HEK293 (cell line): ENCODE results near the gene ARL3.

Source experiments
- CTCF ChIA-PET: fragments of 350-600 bp; formaldehyde crosslinking; extraction: SDS; loops from one replicate; lab custom pipeline; 2021; ENCODE audit warnings: antibody characterized with exemption; lab: Yijun Ruan, JAX
- POLR2A ChIA-PET: fragments of 300-600 bp; formaldehyde crosslinking; extraction: SDS; loops from one replicate; lab custom pipeline; 2020; ENCODE audit warnings: antibody characterized with exemption, inconsistent platforms; lab: Yijun Ruan, JAX
- H3K27ac ChIP-seq: fragments of 200-500 bp; sonication (Bioruptor generic); 2 replicates; pipeline ENCODE4 v1.5.1; 2014; ENCODE audit warnings: low read depth, low read length, control low read depth, inconsistent platforms; ENCODE audit errors: extremely low read depth
- H3K36me3 ChIP-seq, 2 experiments: fragments of 200-500 bp in 1 of 2; sonication (Bioruptor generic) in 1 of 2; 1 replicate in 1 of 2; 2 replicates in 1 of 2; pipeline ENCODE4 v1.5.1; 2014 to 2017; ENCODE audit warnings: inconsistent platforms in 2 of 2, low read length in 2 of 2; ENCODE audit not compliant: control insufficient read depth in 2 of 2, insufficient read depth in 1 of 2
- H3K4me1 ChIP-seq: fragments of 200-500 bp; sonication (Bioruptor generic); 2 replicates; pipeline ENCODE4 v1.5.1; 2014; ENCODE audit warnings: mild to moderate bottlenecking, low read length, inconsistent platforms; ENCODE audit not compliant: control insufficient read depth, insufficient read depth
- H3K4me3 ChIP-seq: 2 replicates; pipeline ENCODE4 v1.5.1; 2011; ENCODE audit warnings: low read depth, mild to moderate bottlenecking, control low read depth, low read length, moderate library complexity
- H3K9me3 ChIP-seq: fragments of 200-500 bp; sonication (Bioruptor generic); 2 replicates; pipeline ENCODE4 v1.5.1; 2014; ENCODE audit warnings: low read depth, low read length, inconsistent platforms; ENCODE audit not compliant: control insufficient read depth, insufficient read depth
- BCL11A ChIP-seq: fragments of 450-650 bp; formaldehyde crosslinking; IDR thresholded peaks from 2 replicates; pipeline ENCODE4 v1.5.1; 2016; ENCODE audit warnings: low read depth, missing biosample characterization, missing genetic modification characterization
- CTCF ChIP-seq: fragments of 450-650 bp; formaldehyde crosslinking; IDR thresholded peaks from 2 replicates; pipeline ENCODE4 v1.5.1; 2016; ENCODE audit warnings: missing biosample characterization, missing genetic modification characterization
- GLIS1 ChIP-seq: fragments of 450-650 bp; formaldehyde crosslinking; IDR thresholded peaks from 2 replicates; pipeline ENCODE4 v1.5.1; 2016; ENCODE audit warnings: missing biosample characterization, missing genetic modification characterization
- HOXC10 ChIP-seq: sonication (generic); formaldehyde crosslinking; IDR thresholded peaks from 2 replicates; pipeline ENCODE4 v1.8.1; 2023; ENCODE audit warnings: mild to moderate bottlenecking, missing genetic modification reagents
- KLF8 ChIP-seq: fragments of 450-650 bp; formaldehyde crosslinking; IDR thresholded peaks from 2 replicates; pipeline ENCODE4 v1.5.1; 2016; ENCODE audit warnings: missing biosample characterization, missing genetic modification characterization
- OSR2 ChIP-seq: fragments of 450-650 bp; formaldehyde crosslinking; IDR thresholded peaks from 2 replicates; pipeline ENCODE4 v1.5.1; 2016; ENCODE audit warnings: missing biosample characterization, missing genetic modification characterization
- PRDM1 ChIP-seq: fragments of 450-650 bp; formaldehyde crosslinking; IDR thresholded peaks from 2 replicates; pipeline ENCODE4; 2016; ENCODE audit warnings: missing biosample characterization, missing genetic modification characterization
- SP3 ChIP-seq: fragments of 450-650 bp; formaldehyde crosslinking; IDR thresholded peaks from 2 replicates; pipeline ENCODE4 v1.5.1; 2016; ENCODE audit warnings: missing biosample characterization, missing genetic modification characterization
- TSHZ1 ChIP-seq: fragments of 450-650 bp; formaldehyde crosslinking; IDR thresholded peaks from 2 replicates; pipeline ENCODE4 v1.5.1; 2016; ENCODE audit warnings: missing biosample characterization, missing genetic modification characterization, borderline replicate concordance
- ZBTB11 ChIP-seq: fragments of 450-650 bp; formaldehyde crosslinking; conservative IDR thresholded peaks from 2 replicates; pipeline ENCODE4 v1.5.1; 2016; ENCODE audit warnings: low read depth, missing biosample characterization, missing genetic modification characterization
- ZBTB26 ChIP-seq: fragments of 450-650 bp; formaldehyde crosslinking; optimal IDR thresholded peaks from 2 replicates; pipeline ENCODE3; 2016; ENCODE audit warnings: missing biosample characterization, mild to moderate bottlenecking, missing genetic modification characterization
- ZNF221 ChIP-seq: fragments of 450-650 bp; formaldehyde crosslinking; IDR thresholded peaks from 2 replicates; pipeline ENCODE4 v1.5.1; 2017; ENCODE audit warnings: missing biosample characterization, missing genetic modification characterization, borderline replicate concordance
- ZNF354C ChIP-seq: fragments of 450-650 bp; formaldehyde crosslinking; IDR thresholded peaks from 2 replicates; pipeline ENCODE4 v1.5.1; 2016; ENCODE audit warnings: missing biosample characterization, missing genetic modification characterization, low read depth, borderline replicate concordance
- ZNF423 ChIP-seq: fragments of 450-650 bp; formaldehyde crosslinking; IDR thresholded peaks from 2 replicates; pipeline ENCODE4 v1.5.1; 2016; ENCODE audit warnings: missing biosample characterization, missing genetic modification characterization
- ZNF501 ChIP-seq: fragments of 450-650 bp; formaldehyde crosslinking; IDR thresholded peaks from 2 replicates; pipeline ENCODE4 v1.5.1; 2016; ENCODE audit warnings: missing biosample characterization, missing genetic modification characterization
- ZNF600 ChIP-seq: fragments of 450-650 bp; formaldehyde crosslinking; IDR thresholded peaks from 2 replicates; pipeline ENCODE4 v1.5.1; 2016; ENCODE audit warnings: missing biosample characterization, missing genetic modification characterization
- ZNF670 ChIP-seq: fragments of 450-650 bp; formaldehyde crosslinking; IDR thresholded peaks from 2 replicates; pipeline ENCODE4 v1.5.1; 2016; ENCODE audit warnings: missing biosample characterization, missing genetic modification characterization, low read depth
- ZNF837 ChIP-seq: fragments of 450-650 bp; formaldehyde crosslinking; IDR thresholded peaks from 2 replicates; pipeline ENCODE4 v1.5.1; 2016; ENCODE audit warnings: missing biosample characterization, missing genetic modification characterization
- ZSCAN18 ChIP-seq: fragments of 450-650 bp; formaldehyde crosslinking; IDR thresholded peaks from 2 replicates; pipeline ENCODE4 v1.5.1; 2016; ENCODE audit warnings: missing biosample characterization, missing genetic modification characterization
- ZSCAN5A ChIP-seq: fragments of 450-650 bp; formaldehyde crosslinking; IDR thresholded peaks from 2 replicates; pipeline ENCODE4 v1.5.1; 2016; ENCODE audit warnings: missing biosample characterization, missing genetic modification characterization

ARL3 gene

GRCh38 chr10:102670871-102671434 lies 43.2 kb downstream of the ARL3 start:
- no peaks in the 10 kb centered on the region for H3K36me3 ChIP-seq
- TF ChIP-seq ZNF600 (tag by site-specific recombination) (peak; percentile 71; the same call in 1 of the 2 replicates), ZBTB11 (tag by site-specific recombination) (no peak), ZNF354C (tag by site-specific recombination) (no peak), SP3 (tag by site-specific recombination) (peak; percentile 40; the same call in 1 of the 2 replicates), GLIS1 (peak; percentile 90), OSR2 (tag by site-specific recombination) (0 out of 2 replicates have a peak, but pooled peaks have one; percentile 18), HOXC10 (no peak), KLF8 (tag by site-specific recombination) (no peak)
- no peak overlapping the region for H3K4me3 ChIP-seq
- H3K9me3 ChIP-seq = no peaks in the 10 kb centered on the region
- CTCF ChIA-PET = interaction anchor here (0.6 to 2.4 kb wide), 9 partner anchors 15 to 474 kb away, joined by 3 to 11 read pairs (median 5); partner anchors contain the start of gene TRIM8
- peaks cover 6% of the 10 kb centered on the region; the same call in 1 of the 2 replicates for H3K4me1 ChIP-seq
- POLR2A ChIA-PET = no interaction called here
- no peak overlapping the region for H3K27ac ChIP-seq

GRCh38 chr10:102670065-102670670 lies 44.0 kb downstream of the ARL3 start:
- Histone ChIP-seq H3K27ac (no peak overlapping the region), H3K4me1 (peaks cover 6% of the 10 kb centered on the region; the same call in 1 of the 2 replicates), H3K36me3 (no peaks in the 10 kb centered on the region), H3K4me3 (no peak overlapping the region), H3K9me3 (no peaks in the 10 kb centered on the region)
- ChIA-PET CTCF (interaction anchor here (0.5 to 2.8 kb wide), 24 partner anchors 8 to 475 kb away, joined by 3 to 22 read pairs (median 4); partner anchors contain the start of genes ARL3, SFXN2 and TRIM8), POLR2A (interaction anchor here (1.3 kb wide), 1 partner anchor 44 kb away, joined by 5 read pairs; the partner anchor contains the start of genes ARL3 and SFXN2)
- no peak for TF ChIP-seq BCL11A (tag by site-specific recombination)
- TF ChIP-seq ZSCAN5A (tag by site-specific recombination) = no peak
- peak; percentile 4; the same call in 1 of the 2 replicates for TF ChIP-seq CTCF (tag by site-specific recombination)
- no peak for TF ChIP-seq ZNF221 (tag by site-specific recombination)
- TF ChIP-seq ZNF423 = no peak
- no peak for TF ChIP-seq ZSCAN18 (tag by site-specific recombination)
- no peak for TF ChIP-seq ZNF354C (tag by site-specific recombination)
- no peak for TF ChIP-seq TSHZ1 (tag by site-specific recombination)
- no peak for TF ChIP-seq PRDM1 (tag by site-specific recombination)
- TF ChIP-seq ZNF670 = no peak
- TF ChIP-seq ZNF837 (tag by site-specific recombination) = no peak
- TF ChIP-seq ZNF501 (tag by site-specific recombination) = no peak
- peak; percentile 8 for TF ChIP-seq ZBTB26
